ENCODE data around the gene NOL12.

Gene NOL12

GRCh38 chr22:37659066-37659896 lies 26.9 kb upstream of the NOL12 start:
- DNase-seq (ENCODE audit: low spot score): no peak

GRCh38 chr22:37659897-37660708 lies 26.0 kb upstream of the NOL12 start:
- DNase-seq (ENCODE audit: low spot score): no peak

- DNase-seq (ENCODE audit: low spot score): no peak
Observed at GRCh38 chr22:37660709-37661045, 25.5 kb upstream of the NOL12 start.

- no peak for DNase-seq (ENCODE audit: low spot score)
Observed at GRCh38 chr22:37661160-37661924, 24.8 kb upstream of the NOL12 start.

GRCh38 chr22:37662039-37662438 lies 24.1 kb upstream of the NOL12 start:
- no peak for DNase-seq (ENCODE audit: low spot score)

- no peak for DNase-seq (ENCODE audit: low spot score)
Observed at GRCh38 chr22:37663521-37664140, 22.5 kb upstream of the NOL12 start.

- DNase-seq (ENCODE audit: low spot score): peak; percentile 98
Observed at GRCh38 chr22:37664249-37665101, 21.7 kb upstream of the NOL12 start.

GRCh38 chr22:37665487-37665886 lies 20.7 kb upstream of the NOL12 start:
- DNase-seq (ENCODE audit: low spot score): no peak

GRCh38 chr22:37669586-37669985 lies 16.6 kb upstream of the NOL12 start:
- no peak for DNase-seq (ENCODE audit: low spot score)

- DNase-seq (ENCODE audit: low spot score): no peak
Observed at GRCh38 chr22:37672206-37672919, 13.8 kb upstream of the NOL12 start.

GRCh38 chr22:37672920-37673455 lies 13.2 kb upstream of the NOL12 start:
- DNase-seq (ENCODE audit: low spot score): no peak

- DNase-seq (ENCODE audit: low spot score): no peak
Observed at GRCh38 chr22:37674248-37674647, 11.9 kb upstream of the NOL12 start.

- DNase-seq (ENCODE audit: low spot score): peak; percentile 91
Observed at GRCh38 chr22:37674951-37675929, 10.9 kb upstream of the NOL12 start, which contains the start of gene LGALS1. LGALS1 (plus strand) TSS chr22:37675636; CDS start chr22:37675703, 67 bp downstream.

- no peak for DNase-seq (ENCODE audit: low spot score)
Observed at GRCh38 chr22:37675930-37676735, 10.0 kb upstream of the NOL12 start.

- peak; percentile 73 for DNase-seq (ENCODE audit: low spot score)
Observed at GRCh38 chr22:37676736-37677492, 9.2 kb upstream of the NOL12 start.

- no peak for DNase-seq (ENCODE audit: low spot score)
Observed at GRCh38 chr22:37677493-37677974, 8.6 kb upstream of the NOL12 start.

- no peak for DNase-seq (ENCODE audit: low spot score)
Observed at GRCh38 chr22:37678372-37678771, 7.8 kb upstream of the NOL12 start.

All from COLO829 (cell line).